Activated T-cell treated with anti-CD3 and anti-CD28 coated beads, Interleukin-2, amount 50 U/mL, for 48 hours (primary cell): Measurements from ENCODE around the gene ZC3H12A.
"Not testable (repeated sequence)": the region's sequence is repeated elsewhere in the genome, so short reads cannot be mapped to it uniquely, and the experiment has no call there.

Experiments
- DNase-seq, 2 experiments: peaks; one replicate each; pipeline ENCODE4 v3.0.0-alpha.2; 2020

Gene ZC3H12A

GRCh38 chr1:37502791-37503190 lies 28.4 kb downstream of the ZC3H12A start:
- DNase-seq, result not testable (repeated sequence)

GRCh38 chr1:37506740-37507139 lies 32.4 kb downstream of the ZC3H12A start:
- DNase-seq, result no peak

- no peak for DNase-seq
Observed at GRCh38 chr1:37509181-37509580, 34.8 kb downstream of the ZC3H12A start.

GRCh38 chr1:37513795-37514349 lies 39.5 kb downstream of the ZC3H12A start:
- peak; percentile 75 to 79 for DNase-seq

GRCh38 chr1:37514350-37515184 lies 40.2 kb downstream of the ZC3H12A start, which contains the start of gene MEAF6:
Gene MEAF6 (minus strand): TSS chr1:37514766. CDS start chr1:37514746, 20 bp downstream.
- peak; percentile 88 to 90 for DNase-seq

GRCh38 chr1:37515185-37516034 lies 41.0 kb downstream of the ZC3H12A start:
- DNase-seq, result peak in 1 of 2 experiments; percentile 17

GRCh38 chr1:37517569-37517968 lies 43.2 kb downstream of the ZC3H12A start:
- DNase-seq, result no peak

- DNase-seq, result peak in 1 of 2 experiments; percentile 12
Observed at GRCh38 chr1:37518241-37518640, 43.9 kb downstream of the ZC3H12A start.

- peak; percentile 70 to 76 for DNase-seq
Observed at GRCh38 chr1:37518929-37519328, 44.5 kb downstream of the ZC3H12A start.

- peak in 1 of 2 experiments; percentile 30 for DNase-seq
Observed at GRCh38 chr1:37519613-37520012, 45.2 kb downstream of the ZC3H12A start.

GRCh38 chr1:37529888-37530287 lies 55.5 kb downstream of the ZC3H12A start:
- not testable (repeated sequence) for DNase-seq

- DNase-seq, result not testable (repeated sequence)
Observed at GRCh38 chr1:37532418-37533156, 58.2 kb downstream of the ZC3H12A start.

- DNase-seq, result no peak
Observed at GRCh38 chr1:37533317-37534093, 59.1 kb downstream of the ZC3H12A start.
